OCI-LY1 (cell line): ENCODE results near the gene NIPAL1.
"Not testable (repeated sequence)": the region's sequence is repeated elsewhere in the genome, so short reads cannot be mapped to it uniquely, and the experiment has no call there.

Experiments
- H2AFZ ChIP-seq: fragments of 200-600 bp; sonication (generic), shearing (Covaris generic); 2 replicates; pipeline ENCODE4 v1.6.0; 2014; ENCODE audit warnings: antibody characterized with exemption, mild to moderate bottlenecking, low read length
- H3F3A ChIP-seq: fragments of 200-600 bp; sonication (generic), shearing (Covaris generic); 2 replicates; pipeline ENCODE4 v1.6.0; 2014; ENCODE audit warnings: mild to moderate bottlenecking, antibody characterized with exemption, low read length, moderate library complexity; ENCODE audit not compliant: insufficient read depth
- H3K27ac ChIP-seq: fragments of 200-600 bp; sonication (generic); 2 replicates; pipeline ENCODE4 v1.5.1; 2014; ENCODE audit warnings: low read length, mixed run types, mild to moderate bottlenecking, low read depth; ENCODE audit not compliant: poor library complexity, severe bottlenecking
- H3K27me3 ChIP-seq: fragments of 200-600 bp; sonication (generic); 2 replicates; pipeline ENCODE4 v1.6.0; 2014; ENCODE audit warnings: antibody characterized with exemption, mild to moderate bottlenecking, low read length, moderate library complexity; ENCODE audit not compliant: insufficient read depth
- H3K36me3 ChIP-seq: fragments of 200-600 bp; sonication (generic); 2 replicates; pipeline ENCODE4 v1.6.1; 2014; ENCODE audit warnings: mild to moderate bottlenecking, antibody characterized with exemption, low read length, moderate library complexity, mixed read lengths; ENCODE audit not compliant: insufficient read depth
- H3K4me1 ChIP-seq: fragments of 200-600 bp; sonication (generic); 2 replicates; pipeline ENCODE4 v1.5.1; 2014; ENCODE audit warnings: mild to moderate bottlenecking, low read length, moderate library complexity; ENCODE audit not compliant: insufficient read depth, severe bottlenecking
- H3K4me2 ChIP-seq: fragments of 200-600 bp; sonication (generic), shearing (Covaris generic); 2 replicates; pipeline ENCODE4 v1.6.1; 2014; ENCODE audit warnings: low read length
- H3K4me3 ChIP-seq: fragments of 200-600 bp; sonication (generic); 2 replicates; pipeline ENCODE4 v1.5.1; 2014; ENCODE audit warnings: low read length, low read depth, mild to moderate bottlenecking, mixed read lengths; ENCODE audit not compliant: poor library complexity, severe bottlenecking
- H3K79me2 ChIP-seq: fragments of 200-600 bp; shearing (Covaris generic); 2 replicates; pipeline ENCODE4 v1.6.1; 2016; ENCODE audit warnings: mixed run types, low read length, mixed read lengths; ENCODE audit not compliant: insufficient read depth
- H3K9ac ChIP-seq: fragments of 200-600 bp; sonication (generic), shearing (Covaris generic); 2 replicates; pipeline ENCODE4 v1.6.1; 2014; ENCODE audit warnings: mild to moderate bottlenecking, low read length, mixed read lengths
- H3K9me2 ChIP-seq: fragments of 200-600 bp; sonication (generic), shearing (Covaris generic); 2 replicates; pipeline ENCODE4 v1.6.1; 2014; ENCODE audit warnings: low read depth, mild to moderate bottlenecking, low read length, mixed read lengths
- H3K9me3 ChIP-seq: fragments of 200-600 bp; shearing (Covaris generic); 2 replicates; pipeline ENCODE4 v1.6.1; 2014; ENCODE audit warnings: low read length, mixed read lengths
- H4K20me1 ChIP-seq: fragments of 200-600 bp; sonication (generic), shearing (Covaris generic); 2 replicates; pipeline ENCODE4 v1.6.0; 2016; ENCODE audit warnings: mild to moderate bottlenecking, low read length; ENCODE audit not compliant: insufficient read depth
- CTCF ChIP-seq: fragments of 200-600 bp; sonication (generic), shearing (Covaris generic); IDR thresholded peaks from 2 replicates; pipeline ENCODE4 v1.5.1; 2017; ENCODE audit warnings: mild to moderate bottlenecking, antibody characterized with exemption, low read length, moderate library complexity, mixed read lengths
- EZH2 ChIP-seq: fragments of 200-600 bp; sonication (generic), shearing (Covaris generic); IDR thresholded peaks from 2 replicates; pipeline ENCODE4 v1.8.0; 2017; ENCODE audit warnings: borderline replicate concordance, mixed run types, mild to moderate bottlenecking, antibody characterized with exemption, low read length, moderate library complexity, mixed read lengths

NIPAL1 gene

GRCh38 chr4:47996021-47996420 is 20.6 kb upstream of the NIPAL1 start:
- Histone ChIP-seq H3K27me3 (no peaks in the 10 kb centered on the region), H3K4me3 (no peak overlapping the region), H2AFZ (no peak overlapping the region), H3K9me2 (no peaks in the 10 kb centered on the region), H3K79me2 (no peaks in the 10 kb centered on the region), H3K9me3 (no peaks in the 10 kb centered on the region), H3K9ac (no peak overlapping the region), H3K36me3 (no peaks in the 10 kb centered on the region), H4K20me1 (no peaks in the 10 kb centered on the region), H3K27ac (no peak overlapping the region), H3F3A (no peaks in the 10 kb centered on the region), H3K4me2 (no peak overlapping the region), H3K4me1 (no peaks in the 10 kb centered on the region)
- TF ChIP-seq CTCF (no peak), EZH2 (no peak)

- H4K20me1 ChIP-seq: no peaks in the 10 kb centered on the region
- H3F3A ChIP-seq: no peaks in the 10 kb centered on the region
- no peaks in the 10 kb centered on the region for H3K27me3 ChIP-seq
- no peaks in the 10 kb centered on the region for H3K4me1 ChIP-seq
- H3K9me2 ChIP-seq: no peaks in the 10 kb centered on the region
- TF ChIP-seq EZH2: no peak
- no peak for TF ChIP-seq CTCF
- H3K27ac ChIP-seq: no peak overlapping the region
- H3K9ac ChIP-seq: no peak overlapping the region
- no peak overlapping the region for H3K4me2 ChIP-seq
- no peak overlapping the region for H3K4me3 ChIP-seq
- H3K9me3 ChIP-seq: peaks cover 2% of the 10 kb centered on the region; the same call in 1 of the 2 replicates
- H3K79me2 ChIP-seq: no peaks in the 10 kb centered on the region
- no peak overlapping the region for H2AFZ ChIP-seq
- H3K36me3 ChIP-seq: no peaks in the 10 kb centered on the region
Measured at GRCh38 chr4:48002267-48002666, 14.3 kb upstream of the NIPAL1 start.

DNA sequence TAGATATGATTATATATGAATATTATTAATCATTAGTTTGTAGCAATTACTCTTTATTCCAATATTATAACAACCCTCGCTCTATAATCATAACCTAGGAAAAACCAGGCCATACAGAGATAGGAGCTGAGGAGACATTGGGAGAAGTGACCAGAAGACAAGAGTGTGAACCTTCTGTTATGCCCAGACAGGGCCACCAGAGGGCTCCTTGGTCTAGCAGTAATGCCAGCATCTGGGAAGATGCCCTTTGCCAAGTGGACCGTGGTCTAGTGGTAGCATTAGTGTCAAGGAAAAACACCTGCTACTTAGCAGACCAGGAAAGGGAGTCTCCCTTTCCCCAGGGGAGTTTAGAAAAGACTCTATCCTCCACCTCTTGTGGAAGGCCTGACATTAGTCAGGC is 13.0 kb upstream of the NIPAL1 start:
- H3K9ac ChIP-seq, H3K4me1 ChIP-seq, H3K4me3 ChIP-seq, H2AFZ ChIP-seq, H3K9me3 ChIP-seq, H3K4me2 ChIP-seq, H3F3A ChIP-seq, H3K36me3 ChIP-seq, H3K79me2 ChIP-seq, H3K27ac ChIP-seq, H3K9me2 ChIP-seq, H3K27me3 ChIP-seq, H4K20me1 ChIP-seq: not testable (repeated sequence)
- TF ChIP-seq CTCF: peak; percentile 47; the same call in 1 of the 2 replicates
